Effector memory CD8-positive, alpha-beta T cell (primary cell): ENCODE results near the gene OSBPL5.

Experiments used
- ATAC-seq: fragments of 150-1000 bp; cut with Tn5 transposase; replicated peaks from 2 replicates; pipeline ENCODE4 v1.10.0; 2021; ENCODE audit warnings: mild to moderate bottlenecking, moderate library complexity
- DNase-seq, 3 experiments: peaks; one replicate each; pipeline ENCODE4 v3.0.0; 2021
- H3K27ac Mint-ChIP-seq, 2 donors: one replicate each; pipeline ENCODE4 v1.8.0; 2022; ENCODE audit warnings: mild to moderate bottlenecking in 2 of 2, mixed read lengths in 2 of 2, moderate library complexity in 2 of 2
- H3K27me3 Mint-ChIP-seq, 2 donors: one replicate each; pipeline ENCODE4 v1.8.0; 2022; ENCODE audit warnings: mixed read lengths in 2 of 2
- H3K36me3 Mint-ChIP-seq: one replicate; pipeline ENCODE4 v1.8.0; 2022; ENCODE audit warnings: mild to moderate bottlenecking, moderate library complexity, mixed read lengths; ENCODE audit not compliant: insufficient read depth
- H3K4me1 Mint-ChIP-seq, 2 donors: one replicate each; pipeline ENCODE4 v1.8.0; 2022; ENCODE audit warnings: low read depth in 2 of 2, mixed read lengths in 2 of 2
- H3K4me3 Mint-ChIP-seq, 2 donors: one replicate each; pipeline ENCODE4 v1.8.0; 2022; ENCODE audit warnings: mild to moderate bottlenecking in 2 of 2, mixed read lengths in 2 of 2, moderate library complexity in 2 of 2
- H3K9me3 Mint-ChIP-seq, 2 donors: one replicate each; pipeline ENCODE4 v1.8.0; 2022; ENCODE audit warnings: mixed read lengths in 2 of 2

OSBPL5 gene

DNA sequence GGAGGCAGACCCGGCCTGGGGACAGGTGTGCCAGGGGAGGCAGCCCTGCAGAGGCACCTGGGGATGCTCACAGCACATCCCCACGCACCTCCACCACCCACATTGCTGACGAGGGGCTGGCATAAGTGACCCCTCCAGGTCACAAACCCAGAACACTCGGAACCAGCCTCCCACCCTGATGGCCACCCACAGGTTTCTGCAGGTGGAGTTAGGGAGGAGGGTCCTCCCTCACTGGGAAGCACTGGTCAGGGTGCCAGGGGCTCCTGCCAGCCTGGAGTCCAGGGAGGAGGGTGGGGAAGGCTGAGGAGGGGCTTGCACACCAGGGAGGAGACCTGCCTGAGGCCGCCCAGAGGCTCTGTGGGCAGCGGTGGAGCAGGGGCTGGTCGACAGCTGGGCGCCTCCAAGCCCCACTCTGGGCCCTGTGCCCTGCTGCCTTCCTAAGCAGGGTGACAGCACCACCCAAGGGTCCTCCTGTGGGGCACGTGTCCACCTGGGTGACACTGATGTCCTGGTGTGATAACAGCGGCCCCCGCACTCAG is 56.9 kb downstream of the OSBPL5 start:
- Mint-ChIP-seq H3K27ac (no peak overlapping the region), H3K36me3 (peaks cover 17% of the 10 kb centered on the region), H3K4me1 (peaks cover 18 to 20% of the 10 kb centered on the region in 2 donors), H3K9me3 (no peaks in the 10 kb centered on the region), H3K4me3 (no peak overlapping the region), H3K27me3 (no peaks in the 10 kb centered on the region)
- ATAC-seq (no peak), DNase-seq (no peak)

GRCh38 chr11:3107608-3108182 is 57.4 kb downstream of the OSBPL5 start:
- ATAC-seq (no peak), DNase-seq (no peak)
- H3K9me3 Mint-ChIP-seq: no peaks in the 10 kb centered on the region
- H3K27ac Mint-ChIP-seq: peak overlapping the region in 1 of 2 donors; percentile 73
- no peak overlapping the region for H3K4me3 Mint-ChIP-seq
- no peaks in the 10 kb centered on the region for H3K27me3 Mint-ChIP-seq
- peaks cover 17% of the 10 kb centered on the region for H3K36me3 Mint-ChIP-seq
- H3K4me1 Mint-ChIP-seq: peaks cover 18 to 19% of the 10 kb centered on the region in 2 donors

DNA sequence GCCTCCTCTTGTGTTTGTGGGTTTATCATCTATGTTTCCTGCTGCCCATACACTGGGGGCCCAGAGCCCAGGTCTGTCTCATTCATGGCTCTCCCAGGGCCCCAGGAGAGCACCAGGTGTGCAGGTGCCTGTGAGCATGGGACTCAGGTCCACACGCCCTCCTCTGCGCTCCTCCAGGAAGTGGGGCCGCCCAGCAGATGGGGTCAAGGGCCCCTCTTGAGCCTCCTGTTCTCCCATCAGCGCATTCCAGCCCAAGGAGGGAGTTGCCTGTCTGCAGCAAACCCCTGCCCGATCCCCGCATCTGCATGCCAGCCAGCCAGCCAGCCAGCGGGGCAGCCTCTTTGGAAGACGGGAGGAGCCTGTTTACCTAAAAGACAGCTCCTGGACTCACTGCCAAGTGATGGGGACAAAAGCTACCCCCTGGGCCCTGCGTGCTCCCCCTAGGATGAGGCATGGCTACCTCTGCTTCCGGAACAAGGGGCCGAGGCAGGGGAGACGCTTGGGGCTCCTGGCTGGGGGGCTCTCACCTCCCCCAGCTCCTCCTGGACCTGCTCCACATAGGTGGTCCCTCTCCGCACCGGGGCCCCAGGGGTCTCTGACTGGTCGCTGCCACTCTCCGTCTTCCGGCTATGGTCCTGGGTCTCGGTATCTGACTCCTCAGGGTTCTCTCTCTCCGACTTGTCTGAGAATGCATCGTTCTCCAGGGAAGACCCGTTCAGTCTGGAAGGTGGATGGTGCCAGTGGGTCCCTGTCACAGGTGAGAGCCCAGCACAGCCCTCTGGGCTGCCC is 58.2 kb downstream of the OSBPL5 start:
- DNase-seq (no peak), ATAC-seq (no peak)
- no peak overlapping the region for H3K4me3 Mint-ChIP-seq
- peaks cover 10 to 11% of the 10 kb centered on the region in 2 donors for H3K4me1 Mint-ChIP-seq
- H3K27ac Mint-ChIP-seq: peak overlapping the region in 1 of 2 donors; percentile 78
- no peaks in the 10 kb centered on the region for H3K27me3 Mint-ChIP-seq
- H3K9me3 Mint-ChIP-seq: no peaks in the 10 kb centered on the region
- peaks cover 13% of the 10 kb centered on the region for H3K36me3 Mint-ChIP-seq

- Mint-ChIP-seq H3K27ac (peak overlapping the region in 1 of 2 donors; percentile 78), H3K27me3 (no peaks in the 10 kb centered on the region), H3K36me3 (peaks cover 16% of the 10 kb centered on the region), H3K4me3 (no peak overlapping the region), H3K4me1 (peaks cover 8 to 13% of the 10 kb centered on the region in 2 donors), H3K9me3 (no peaks in the 10 kb centered on the region)
- ATAC-seq: no peak
- DNase-seq: no peak
These were observed 59.0 kb downstream of the OSBPL5 start for GRCh38 chr11:3105791-3106735.

- no peak for ATAC-seq
- Mint-ChIP-seq H3K27ac (peak overlapping the region; percentile 26 to 79), H3K4me1 (peaks cover 3 to 13% of the 10 kb centered on the region in 2 donors), H3K36me3 (peaks cover 16% of the 10 kb centered on the region), H3K9me3 (no peaks in the 10 kb centered on the region), H3K4me3 (no peak overlapping the region), H3K27me3 (no peaks in the 10 kb centered on the region)
- no peak for DNase-seq
These were observed 59.9 kb downstream of the OSBPL5 start for GRCh38 chr11:3104961-3105790.

GRCh38 chr11:3104051-3104714 is 60.9 kb downstream of the OSBPL5 start:
- H3K27me3 Mint-ChIP-seq: no peaks in the 10 kb centered on the region
- H3K9me3 Mint-ChIP-seq: no peaks in the 10 kb centered on the region
- no peak for DNase-seq
- no peak overlapping the region for H3K4me3 Mint-ChIP-seq
- peak overlapping the region; percentile 72 to 79 for H3K27ac Mint-ChIP-seq
- H3K36me3 Mint-ChIP-seq: peaks cover 11% of the 10 kb centered on the region
- peaks cover 8 to 15% of the 10 kb centered on the region in 2 donors for H3K4me1 Mint-ChIP-seq
- no peak for ATAC-seq

DNA sequence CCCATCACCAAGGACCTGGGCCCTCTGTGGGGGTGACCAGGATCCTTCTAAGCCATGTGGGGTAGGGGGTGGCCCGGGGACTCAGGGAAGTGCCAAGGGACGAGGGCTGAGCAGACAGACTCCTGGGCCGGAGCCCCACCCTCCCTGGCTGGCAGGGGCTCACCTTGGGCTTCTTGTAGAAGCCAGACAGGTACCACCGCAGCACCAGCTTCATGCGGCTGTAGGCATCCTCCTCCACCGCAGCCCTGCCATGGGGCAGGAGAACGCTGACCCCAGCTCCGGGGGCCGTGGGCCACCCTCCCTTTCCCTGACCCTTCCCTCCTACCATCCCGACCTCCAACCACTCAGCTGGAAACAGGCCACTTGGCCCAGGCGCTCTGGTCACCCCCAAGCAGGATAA is 62.0 kb downstream of the OSBPL5 start:
- DNase-seq (no peak), ATAC-seq (no peak)
- Mint-ChIP-seq H3K27me3 (no peaks in the 10 kb centered on the region), H3K36me3 (peaks cover 11% of the 10 kb centered on the region), H3K4me3 (no peak overlapping the region), H3K27ac (no peak overlapping the region), H3K4me1 (peaks cover 14 to 20% of the 10 kb centered on the region in 2 donors), H3K9me3 (no peaks in the 10 kb centered on the region)

GRCh38 chr11:3102641-3102921 is 62.5 kb downstream of the OSBPL5 start:
- Mint-ChIP-seq H3K4me3 (no peak overlapping the region), H3K36me3 (peaks cover 11% of the 10 kb centered on the region), H3K27me3 (no peaks in the 10 kb centered on the region), H3K4me1 (peaks cover 14 to 20% of the 10 kb centered on the region in 2 donors), H3K9me3 (no peaks in the 10 kb centered on the region), H3K27ac (peak overlapping the region in 1 of 2 donors; percentile 23)
- no peak for ATAC-seq
- no peak for DNase-seq

DNA sequence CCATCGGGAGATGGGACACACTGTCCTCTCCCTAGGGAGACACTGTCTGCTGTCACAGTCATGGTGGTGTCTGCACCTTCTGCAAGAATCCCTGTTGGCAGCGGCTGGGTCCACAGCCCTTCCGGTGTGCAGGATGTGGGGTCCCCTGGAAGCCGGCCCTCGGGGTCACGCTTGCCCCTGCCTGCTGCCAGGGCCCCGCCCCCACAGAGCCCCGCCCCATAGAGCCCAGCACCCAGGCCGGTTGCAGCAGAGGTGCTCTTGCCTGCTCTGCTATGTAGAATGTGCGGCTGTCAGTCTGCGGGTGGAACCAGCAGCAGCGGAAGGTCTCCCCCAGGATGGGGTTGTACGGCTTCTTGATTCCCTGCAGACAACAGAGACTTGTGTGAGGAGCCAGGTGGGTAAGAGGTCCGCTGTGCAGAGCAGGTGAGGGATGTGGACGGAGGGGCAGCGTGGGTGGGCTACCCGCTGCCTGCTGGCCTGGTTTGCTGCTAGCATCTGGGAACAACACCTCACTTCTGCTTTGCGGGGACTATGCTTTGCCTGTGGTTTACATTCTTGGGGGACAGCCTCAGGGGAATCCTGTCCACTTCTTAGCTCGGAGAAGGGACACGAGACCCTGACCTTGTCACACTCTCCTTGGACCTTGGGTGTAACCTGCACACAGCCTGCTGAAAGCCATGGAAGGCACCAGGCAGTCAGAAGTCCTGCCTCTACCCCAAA is 63.0 kb downstream of the OSBPL5 start:
- peak overlapping the region in 1 of 2 donors; percentile 23 for H3K27ac Mint-ChIP-seq
- DNase-seq: no peak
- no peak for ATAC-seq

DNA sequence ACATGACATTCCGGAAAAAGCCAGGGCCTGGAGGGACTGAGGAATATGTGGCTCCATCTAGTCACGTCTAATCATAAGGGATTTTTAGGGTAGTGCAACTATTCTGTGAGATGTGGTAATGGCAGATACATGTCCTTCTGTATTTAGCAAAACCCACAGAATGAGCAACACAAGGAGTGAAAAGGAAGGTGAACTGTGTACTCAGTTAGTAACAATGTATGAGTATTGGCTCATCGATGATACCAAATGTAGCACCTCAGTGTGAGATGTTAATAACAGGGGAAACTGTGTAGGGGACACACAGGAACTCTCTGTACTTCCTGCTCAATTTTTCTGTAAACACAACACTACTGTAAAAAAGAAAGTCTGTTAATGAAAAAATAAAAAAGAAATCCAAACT is 65.9 kb downstream of the OSBPL5 start:
- Mint-ChIP-seq H3K4me3 (peak overlapping the region; percentile 30 to 50), H3K36me3 (peaks cover 17% of the 10 kb centered on the region)

More for the DNA sequence above, 63.0 kb downstream of the OSBPL5 start:
- H3K4me3 Mint-ChIP-seq: peak overlapping the region in 1 of 2 donors; percentile 12
- no peaks in the 10 kb centered on the region for H3K27me3 Mint-ChIP-seq
- peaks cover 11% of the 10 kb centered on the region for H3K36me3 Mint-ChIP-seq
- H3K9me3 Mint-ChIP-seq: no peaks in the 10 kb centered on the region
- H3K4me1 Mint-ChIP-seq: peaks cover 14 to 20% of the 10 kb centered on the region in 2 donors

DNA sequence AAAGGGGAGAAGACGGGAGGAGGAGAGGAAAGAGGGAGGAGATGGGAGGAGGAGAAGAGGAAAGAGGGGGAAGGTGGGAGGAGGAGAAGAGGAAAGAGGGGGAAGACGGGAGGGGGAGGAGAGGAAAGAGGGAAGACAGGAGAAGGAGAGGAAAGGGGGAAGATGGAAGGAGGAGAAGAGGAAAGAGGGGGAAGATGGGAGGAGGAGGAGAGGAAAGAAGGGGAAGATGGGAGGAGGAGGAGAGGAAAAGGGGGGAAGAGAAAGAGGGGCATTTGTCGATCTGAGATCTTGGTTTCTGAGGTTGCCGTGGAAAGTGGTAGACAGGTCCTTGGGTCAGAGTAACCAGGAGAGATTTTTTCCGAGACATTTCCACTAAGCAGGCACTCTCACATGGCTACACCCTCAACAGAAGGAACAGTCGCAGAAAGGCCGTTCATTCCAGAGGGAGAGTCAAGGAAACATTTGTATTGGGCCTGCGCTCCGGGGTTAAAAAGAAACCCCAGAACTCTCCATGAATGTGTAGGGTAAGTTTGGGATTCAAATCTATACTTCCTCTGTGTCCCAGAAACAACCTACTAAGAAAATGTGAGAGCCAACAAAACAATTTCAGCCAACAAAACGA is 68.1 kb downstream of the OSBPL5 start:
- Mint-ChIP-seq H3K4me1 (peaks cover 10 to 21% of the 10 kb centered on the region in 2 donors), H3K9me3 (no peaks in the 10 kb centered on the region), H3K36me3 (peaks cover 25% of the 10 kb centered on the region), H3K27me3 (no peaks in the 10 kb centered on the region), H3K4me3 (no peak overlapping the region), H3K27ac (peak overlapping the region; percentile 50 to 76)
- ATAC-seq (no peak), DNase-seq (no peak)

More for the DNA sequence above, 65.9 kb downstream of the OSBPL5 start:
- peak; percentile 89 for ATAC-seq
- H3K27me3 Mint-ChIP-seq: no peaks in the 10 kb centered on the region
- H3K4me1 Mint-ChIP-seq: peaks cover 10 to 20% of the 10 kb centered on the region in 2 donors
- DNase-seq: no peak
- no peaks in the 10 kb centered on the region for H3K9me3 Mint-ChIP-seq
- H3K27ac Mint-ChIP-seq: peak overlapping the region; percentile 91 to 93
